H1 (cell line): ENCODE measurements around the gene FBXO8. TPM values are rescaled to one million over a fixed set of nuclear protein-coding genes. Genes with fewer than 3 reads are reported as not detected.

Source experiments
- CTCF ChIA-PET: fragments of 300-600 bp; sonication (Branson Sonifier 250); formaldehyde crosslinking; loops from one replicate; lab custom pipeline; 2021; ENCODE audit not compliant: partially characterized antibody; lab: Charles Lee
- POLR2A ChIA-PET: fragments of 300-600 bp; sonication (Branson Sonifier 250); formaldehyde crosslinking; loops from one replicate; lab custom pipeline; 2021; ENCODE audit warnings: inconsistent platforms; ENCODE audit not compliant: partially characterized antibody; lab: Charles Lee
- DNase-seq, 2 experiments: peaks; one replicate each; pipeline versions ENCODE4 v3.0.0 to v3.0.0-alpha.2; 2010 to 2022; ENCODE audit warnings: low spot score in 2 of 2, low read depth in 1 of 2, mixed read lengths in 1 of 2
- FAIRE-seq: peaks from 2 replicates; lab custom pipeline; 2011; peaks lifted over from hg19 to GRCh38; lab: Jason Lieb, UNC
- H2AFZ ChIP-seq: 2 replicates; pipeline ENCODE4 v1.8.1; 2012; ENCODE audit warnings: low read length, inconsistent platforms
- H2AK5ac ChIP-seq: 2 replicates; pipeline ENCODE4 v1.6.1; 2013; ENCODE audit warnings: low read depth, low read length
- H2BK120ac ChIP-seq: replicated peaks from 2 replicates; pipeline ENCODE3; 2013; ENCODE audit warnings: low read depth, low read length, inconsistent platforms
- H2BK12ac ChIP-seq: 2 replicates; pipeline ENCODE4 v1.6.1; 2013; ENCODE audit warnings: low read depth, low read length
- H2BK15ac ChIP-seq: 2 replicates; pipeline ENCODE4 v1.6.1; 2013; ENCODE audit warnings: low read length
- H2BK20ac ChIP-seq: 2 replicates; pipeline ENCODE4 v1.6.1; 2013; ENCODE audit warnings: low read length
- H2BK5ac ChIP-seq: 2 replicates; pipeline ENCODE4 v1.6.1; 2013; ENCODE audit warnings: low read depth, low read length
- H3K14ac ChIP-seq: 2 replicates; pipeline ENCODE4 v1.6.1; 2013; ENCODE audit warnings: inconsistent platforms; ENCODE audit not compliant: insufficient read length
- H3K18ac ChIP-seq: 2 replicates; pipeline ENCODE4 v1.6.1; 2013; ENCODE audit warnings: low read length; ENCODE audit errors: extremely low read depth
- H3K23ac ChIP-seq: 2 replicates; pipeline ENCODE4 v1.6.1; 2013; ENCODE audit warnings: inconsistent platforms; ENCODE audit not compliant: insufficient read length
- H3K23me2 ChIP-seq: 2 replicates; pipeline ENCODE4 v1.6.1; 2013; ENCODE audit warnings: low read depth, low read length
- H3K27ac ChIP-seq: 2 replicates; pipeline ENCODE4 v1.6.1; 2011; ENCODE audit warnings: low read depth, low read length, inconsistent platforms
- H3K27me3 ChIP-seq, 4 experiments: replicated peaks in 1 of 4; 1 replicate in 1 of 4; 2 replicates in 3 of 4; pipeline versions ENCODE4 v1.6.1 to v1.8.1; 2011 to 2013; ENCODE audit warnings: low read length in 3 of 4, mild to moderate bottlenecking in 3 of 4, inconsistent platforms in 2 of 4, mixed read lengths in 2 of 4, moderate library complexity in 1 of 4; ENCODE audit not compliant: control insufficient read depth in 3 of 4, insufficient read depth in 3 of 4; ENCODE audit errors: extremely low read depth in 1 of 4
- H3K36me3 ChIP-seq, 4 experiments: 2 replicates each; pipeline versions ENCODE4 v1.6.1 to v1.8.1; 2011 to 2013; ENCODE audit warnings: mild to moderate bottlenecking in 4 of 4, low read length in 3 of 4, moderate library complexity in 2 of 4, control low read depth in 1 of 4, inconsistent platforms in 1 of 4; ENCODE audit not compliant: insufficient read depth in 4 of 4, control insufficient read depth in 2 of 4
- H3K4ac ChIP-seq: replicated peaks from 2 replicates; pipeline ENCODE3; 2013; ENCODE audit warnings: low read length, low read depth, mixed read lengths, inconsistent platforms; ENCODE audit not compliant: insufficient read length
- H3K4me1 ChIP-seq, 4 experiments: replicated peaks in 1 of 4; 1 replicate in 1 of 4; 2 replicates in 3 of 4; pipeline versions ENCODE4 v1.6.1 to v1.8.1; 2011 to 2013; ENCODE audit warnings: low read length in 3 of 4, inconsistent platforms in 2 of 4, mixed read lengths in 1 of 4; ENCODE audit not compliant: insufficient read depth in 4 of 4, control insufficient read depth in 3 of 4
- H3K4me2 ChIP-seq, 2 experiments: 2 replicates each; pipeline versions ENCODE4 v1.6.1 to v1.8.1; 2011 to 2013; ENCODE audit warnings: low read depth in 2 of 2, low read length in 2 of 2, control low read depth in 1 of 2, inconsistent platforms in 1 of 2, mild to moderate bottlenecking in 1 of 2; ENCODE audit not compliant: insufficient read depth in 1 of 2
- H3K4me3 ChIP-seq, 4 experiments: fragments of 200-600, 300-600 bp in 1 of 4; sonication (generic), shearing (Covaris generic), sonication (Bioruptor Twin) in 1 of 4; 2 replicates each; pipeline versions ENCODE4 v1.5.1 to v1.8.1; 2011 to 2016; ENCODE audit warnings: low read length in 4 of 4, low read depth in 3 of 4, control low read depth in 2 of 4, inconsistent platforms in 2 of 4, mild to moderate bottlenecking in 2 of 4, mixed read lengths in 1 of 4, moderate library complexity in 1 of 4; ENCODE audit not compliant: insufficient read depth in 2 of 4; ENCODE audit errors: extremely low read depth in 1 of 4
- H3K56ac ChIP-seq: replicated peaks from 2 replicates; pipeline ENCODE3; 2013; ENCODE audit warnings: low read depth, mild to moderate bottlenecking, mixed read lengths, low read length, inconsistent platforms; ENCODE audit not compliant: insufficient read length
- H3K79me1 ChIP-seq: 2 replicates; pipeline ENCODE4 v1.6.1; 2013; ENCODE audit warnings: low read depth, low read length, control low read depth
- H3K79me2 ChIP-seq, 2 experiments: 2 replicates each; pipeline versions ENCODE4 v1.6.1 to v1.8.1; 2012 to 2013; ENCODE audit warnings: low read length in 2 of 2, mild to moderate bottlenecking in 2 of 2, inconsistent platforms in 1 of 2; ENCODE audit not compliant: insufficient read depth in 2 of 2, control insufficient read depth in 1 of 2
- H3K9ac ChIP-seq, 4 experiments: replicated peaks in 1 of 4; 1 replicate in 1 of 4; 2 replicates in 3 of 4; pipeline versions ENCODE4 v1.6.1 to v1.8.1; 2011 to 2013; ENCODE audit warnings: low read depth in 3 of 4, low read length in 3 of 4, control low read depth in 2 of 4, mild to moderate bottlenecking in 2 of 4, moderate library complexity in 2 of 4, inconsistent platforms in 1 of 4; ENCODE audit errors: extremely low read depth in 1 of 4
- H3K9me3 ChIP-seq, 2 experiments: 2 replicates each; pipeline versions ENCODE4 v1.6.1 to v1.8.1; 2012 to 2013; ENCODE audit warnings: mild to moderate bottlenecking in 2 of 2, moderate library complexity in 2 of 2, control low read depth in 1 of 2, inconsistent platforms in 1 of 2, low read depth in 1 of 2, low read length in 1 of 2, mixed read lengths in 1 of 2; ENCODE audit not compliant: insufficient read depth in 2 of 2
- H4K20me1 ChIP-seq, 2 experiments: replicated peaks in 1 of 2; 2 replicates each; pipeline versions ENCODE3 to v1.8.1; 2011 to 2013; ENCODE audit warnings: inconsistent platforms in 2 of 2, low read length in 2 of 2, mild to moderate bottlenecking in 1 of 2; ENCODE audit not compliant: insufficient read depth in 2 of 2, control insufficient read depth in 1 of 2
- H4K5ac ChIP-seq: 2 replicates; pipeline ENCODE4 v1.6.1; 2013; ENCODE audit warnings: low read length, low read depth, mixed read lengths, inconsistent platforms; ENCODE audit not compliant: insufficient read length
- H4K8ac ChIP-seq: 2 replicates; pipeline ENCODE4 v1.8.0; 2013; ENCODE audit warnings: mild to moderate bottlenecking, moderate library complexity, low read length, inconsistent platforms; ENCODE audit not compliant: insufficient read depth; ENCODE audit errors: extremely low read depth
- H4K91ac ChIP-seq: replicated peaks from 2 replicates; pipeline ENCODE3; 2013; ENCODE audit warnings: low read length, mixed read lengths, inconsistent platforms; ENCODE audit not compliant: insufficient read length
- ASH2L ChIP-seq: fragments of 200-600, 300-600 bp; sonication (generic); IDR thresholded peaks from one replicate; pipeline ENCODE4 v1.7.1; 2017; ENCODE audit warnings: low read length
- BACH1 ChIP-seq: IDR thresholded peaks from 2 replicates; pipeline ENCODE4 v1.6.1; 2012; ENCODE audit warnings: low read length, improper control_type of control experiment
- BRCA1 ChIP-seq: IDR thresholded peaks from 2 replicates; pipeline ENCODE4 v1.6.1; 2012; ENCODE audit warnings: low read depth, low read length, improper control_type of control experiment
- CHD1 ChIP-seq: IDR thresholded peaks from 2 replicates; pipeline ENCODE4 v1.6.1; 2012; ENCODE audit warnings: low read depth, low read length, improper control_type of control experiment
- CTCF ChIP-seq, 3 experiments: IDR thresholded peaks; 1 replicate in 2 of 3; 2 replicates in 1 of 3; pipeline versions ENCODE4 v1.5.1 to v1.6.1; 2011; ENCODE audit warnings: low read length in 3 of 3, mild to moderate bottlenecking in 3 of 3, inconsistent platforms in 2 of 3, low read depth in 1 of 3, moderate library complexity in 1 of 3; ENCODE audit not compliant: insufficient read depth in 1 of 3; ENCODE audit errors: control extremely low read depth in 1 of 3
- FOSL1 ChIP-seq: IDR thresholded peaks from 2 replicates; pipeline ENCODE4 v1.6.1; 2011; ENCODE audit warnings: mild to moderate bottlenecking, low read depth, low read length, moderate library complexity; ENCODE audit not compliant: insufficient read depth
- GTF2F1 ChIP-seq: IDR thresholded peaks from 2 replicates; pipeline ENCODE4 v1.6.1; 2012; ENCODE audit warnings: low read depth, low read length, improper control_type of control experiment, borderline replicate concordance
- PHF8 ChIP-seq: fragments of 200-600 bp; sonication (generic); conservative IDR thresholded peaks from 2 replicates; pipeline ENCODE4 v1.7.1; 2012; ENCODE audit warnings: low read depth, mild to moderate bottlenecking, inconsistent platforms, low read length, moderate library complexity
- RBBP5 ChIP-seq: IDR thresholded peaks from 2 replicates; pipeline ENCODE4 v1.7.1; 2012; ENCODE audit warnings: low read depth, mild to moderate bottlenecking, inconsistent platforms, low read length, moderate library complexity, borderline replicate concordance
- RNF2 ChIP-seq: fragments of 200-900, 300-1000 bp; sonication (generic); IDR thresholded peaks from 2 replicates; pipeline ENCODE4 v1.7.1; 2016; ENCODE audit warnings: borderline replicate concordance, low read depth, mild to moderate bottlenecking, antibody characterized with exemption, low read length; ENCODE audit not compliant: poor library complexity, severe bottlenecking; ENCODE audit errors: missing control alignments
- SIN3A ChIP-seq, 2 experiments: IDR thresholded peaks in 1 of 2; conservative IDR thresholded peaks in 1 of 2; 2 replicates each; pipeline ENCODE4 v1.6.1; 2011 to 2012; ENCODE audit warnings: low read length in 2 of 2, improper control_type of control experiment in 1 of 2, low read depth in 1 of 2, mild to moderate bottlenecking in 1 of 2
- TBP ChIP-seq: IDR thresholded peaks from 2 replicates; pipeline ENCODE4 v1.6.1; 2011; ENCODE audit warnings: low read depth, low read length, improper control_type of control experiment
- WGBS, 2 experiments: shearing (Covaris generic) in 1 of 2; methylation state at CpG; one replicate each; pipeline versions ENCODE4 v1.1.6 to v1.1.7; 2013 to 2015; ENCODE audit warnings: low lambda C conversion rate in 2 of 2, mixed read lengths in 2 of 2, inconsistent platforms in 1 of 2, low coverage in 1 of 2, missing lambda C conversion rate in 1 of 2; ENCODE audit not compliant: insufficient replicate concordance in 2 of 2, insufficient coverage in 1 of 2, insufficient read length in 1 of 2; ENCODE audit errors: extremely low coverage in 1 of 2, missing lambda C conversion rate in 1 of 2; 5-methylcytosine and 5-hydroxymethylcytosine counted together
- polyA plus RNA-seq, 7 experiments: library from polyadenylated mRNA; depleted of rRNA in 3 of 7; stranded (reverse) in 5 of 7; unstranded in 2 of 7; fragments of >200 nt in 5 of 7; fragments of 200-250 nt in 2 of 7; gene quantifications; 1 replicate in 5 of 7; 2 replicates in 1 of 7; 4 replicates in 1 of 7; pipeline versions ENCODE4 v1.2.1 to v1.2.3, GENCODE V29; 2011 to 2013; ENCODE audit warnings: missing spikeins in 2 of 7, mixed read lengths in 2 of 7
- total RNA-seq: library from RNA; stranded (reverse); fragmentation: NEBNext Ultra II Directional; extraction: Animal tissue kit (Norgen Biotek cat#: 25700); gene quantifications from 2 replicates; pipeline ENCODE4 v1.2.1, GENCODE V29; 2021

The FBXO8 gene
- total and polyA plus RNA-seq, 2 of the 8 experiments (the other 6 are each of a cell fraction or from before 2014, with no cell fraction given) = 5.1 to 7.5 TPM

- H2BK5ac ChIP-seq = no peak overlapping the region
- no peak overlapping the region for H4K91ac ChIP-seq
- H3K14ac ChIP-seq = no peak overlapping the region
- no peak overlapping the region for H4K5ac ChIP-seq
- no peaks in the 10 kb centered on the region for H3K4me1 ChIP-seq
- H3K23me2 ChIP-seq = no peaks in the 10 kb centered on the region
- DNase-seq (no peak), FAIRE-seq (no peak)
- H2AFZ ChIP-seq = no peak overlapping the region
- no peaks in the 10 kb centered on the region for H4K20me1 ChIP-seq
- no peak overlapping the region for H2BK20ac ChIP-seq
- no peaks in the 10 kb centered on the region for H3K79me1 ChIP-seq
- H3K36me3 ChIP-seq = peaks cover 0 to 13% (median 0%) of the 10 kb centered on the region in 4 experiments; a peak in 2 of 8 replicates
- no peak overlapping the region for H2BK15ac ChIP-seq
- H3K56ac ChIP-seq = no peak overlapping the region
- no peak overlapping the region for H3K27ac ChIP-seq
- POLR2A ChIA-PET = no interaction called here
- H3K4me3 ChIP-seq = no peak overlapping the region
- H3K23ac ChIP-seq = no peak overlapping the region
- H3K9ac ChIP-seq = no peak overlapping the region
- no peak overlapping the region for H2BK120ac ChIP-seq
- no peaks in the 10 kb centered on the region for H3K79me2 ChIP-seq
- no peak overlapping the region for H2BK12ac ChIP-seq
- H4K8ac ChIP-seq = no peak overlapping the region
- no peak overlapping the region for H2AK5ac ChIP-seq
- 50% methylated on average over 2 of the region's 2 CpGs; no CpG with 5 or more reads in 1 of the 2 experiments for WGBS, 2 experiments
- no peak overlapping the region for H3K4ac ChIP-seq
- no peaks in the 10 kb centered on the region for H3K27me3 ChIP-seq
- no peaks in the 10 kb centered on the region for H3K9me3 ChIP-seq
- CTCF ChIA-PET = no interaction called here
- no peak overlapping the region for H3K4me2 ChIP-seq
- H3K18ac ChIP-seq = no peak overlapping the region
- no peak for TF ChIP-seq CTCF (IDR thresholded peaks at IDR 0.05; ENCODE audit: control extremely low read depth in 1 of 3, insufficient read depth in 1 of 3, low read depth in 1 of 3, low read length in 3 of 3)
- no peak for TF ChIP-seq CHD1
- no peak for TF ChIP-seq RNF2
- TF ChIP-seq PHF8 = no peak
- no peak for TF ChIP-seq ASH2L
- TF ChIP-seq BACH1 = no peak
- no peak for TF ChIP-seq BRCA1
- TF ChIP-seq SIN3A (conservative IDR thresholded peaks at IDR 0.05 in 1 of 2, IDR thresholded peaks at IDR 0.05 in 1 of 2; ENCODE audit: low read depth in 1 of 2, low read length in 2 of 2) = no peak
- TF ChIP-seq FOSL1 = no peak
- no peak for TF ChIP-seq GTF2F1
- TF ChIP-seq TBP = no peak
- no peak for TF ChIP-seq RBBP5
Measured at GRCh38 chr4:174316954-174317353, 33.5 kb upstream of the FBXO8 start.
